ENCODE measurements around the gene SP3. TPM values are rescaled to one million over a fixed set of nuclear protein-coding genes. Genes with fewer than 3 reads are reported as not detected.

The SP3 gene
- polyA plus RNA-seq, 1 donor from 2014 or later, result 54.4 TPM

DNA sequence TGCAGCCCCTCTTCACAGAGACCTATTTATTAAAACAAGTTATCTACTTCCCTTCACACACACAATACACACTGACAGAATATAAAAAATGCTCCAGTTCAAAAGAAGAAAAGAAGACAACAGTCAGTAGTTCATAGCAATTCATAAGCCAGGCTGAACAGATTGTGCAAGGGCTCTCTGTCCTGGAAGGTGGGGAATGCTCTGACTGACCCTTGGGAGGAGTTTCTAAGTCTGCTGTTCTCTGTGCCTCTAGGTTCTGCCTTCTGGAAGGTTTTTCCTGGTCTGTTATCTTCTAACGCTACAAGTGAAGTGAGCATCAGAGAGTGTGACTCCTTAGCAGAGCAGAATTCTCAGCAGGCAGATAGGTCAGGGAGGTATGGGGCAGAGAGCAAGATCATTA lies 35.7 kb downstream of the SP3 start:
- peaks cover 23 to 39% (median 32%) of the 10 kb centered on the region in 3 donors for H3K4me1 Mint-ChIP-seq

DNA sequence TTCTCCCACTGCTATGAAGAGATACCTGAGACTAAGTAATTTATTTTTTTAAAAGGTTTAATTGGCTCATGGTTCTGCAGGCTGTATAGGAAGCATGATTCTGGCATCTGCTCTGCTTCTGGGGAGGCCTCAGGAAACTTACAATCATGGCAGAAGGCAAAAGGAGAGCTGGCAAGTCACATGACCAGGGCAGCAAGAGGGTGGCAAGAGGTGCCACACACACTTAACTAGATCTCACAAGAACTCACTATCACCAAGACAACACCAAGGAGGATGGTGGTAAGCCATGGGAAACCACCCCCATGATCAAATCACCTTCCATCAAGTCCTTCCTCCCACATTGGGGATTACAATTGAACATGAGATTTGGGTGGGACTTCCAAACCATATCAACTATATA lies 38.3 kb downstream of the SP3 start:
- Mint-ChIP-seq H3K27ac (peak overlapping the region in 1 of 3 donors; percentile 55), H3K36me3 (peaks cover 10% of the 10 kb centered on the region), H3K27me3 (no peaks in the 10 kb centered on the region), H3K4me1 (peaks cover 25 to 45% (median 39%) of the 10 kb centered on the region in 3 donors), H3K4me3 (peak overlapping the region in 1 of 4 donors; percentile 65), H3K9me3 (peaks cover 0 to 1% (median 0%) of the 10 kb centered on the region in 3 donors)

More for the DNA sequence above, 35.7 kb downstream of the SP3 start:
- Mint-ChIP-seq H3K36me3 (peaks cover 6% of the 10 kb centered on the region), H3K4me3 (peak overlapping the region in 1 of 4 donors; percentile 18), H3K9me3 (peaks cover 0 to 1% (median 0%) of the 10 kb centered on the region in 3 donors), H3K27ac (peak overlapping the region in 1 of 3 donors; percentile 13), H3K27me3 (no peaks in the 10 kb centered on the region)

DNA sequence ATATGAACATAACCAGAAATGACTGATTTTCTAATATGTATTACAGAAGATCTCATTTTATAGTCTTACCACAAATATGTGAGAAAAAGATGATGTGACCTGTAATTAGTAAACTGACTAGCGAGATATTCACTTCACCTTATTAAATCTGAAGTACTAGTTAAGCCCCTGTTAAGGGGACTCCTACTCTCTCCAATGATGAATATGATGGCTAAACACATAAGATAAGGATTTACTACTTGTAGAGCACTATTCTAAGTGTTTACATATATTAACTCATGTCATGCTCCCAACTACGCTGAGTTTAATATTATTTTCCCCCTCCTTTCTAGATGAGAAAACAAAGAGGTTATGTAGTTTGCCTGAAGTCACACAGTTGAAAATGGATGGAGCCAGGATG lies 40.9 kb downstream of the SP3 start:
- Mint-ChIP-seq H3K4me1 (peaks cover 32 to 47% (median 45%) of the 10 kb centered on the region in 3 donors), H3K9me3 (peaks cover 0 to 1% (median 0%) of the 10 kb centered on the region in 3 donors), H3K27ac (peak overlapping the region in 1 of 3 donors; percentile 37), H3K4me3 (no peak overlapping the region), H3K36me3 (peaks cover 12% of the 10 kb centered on the region), H3K27me3 (no peaks in the 10 kb centered on the region)

DNA sequence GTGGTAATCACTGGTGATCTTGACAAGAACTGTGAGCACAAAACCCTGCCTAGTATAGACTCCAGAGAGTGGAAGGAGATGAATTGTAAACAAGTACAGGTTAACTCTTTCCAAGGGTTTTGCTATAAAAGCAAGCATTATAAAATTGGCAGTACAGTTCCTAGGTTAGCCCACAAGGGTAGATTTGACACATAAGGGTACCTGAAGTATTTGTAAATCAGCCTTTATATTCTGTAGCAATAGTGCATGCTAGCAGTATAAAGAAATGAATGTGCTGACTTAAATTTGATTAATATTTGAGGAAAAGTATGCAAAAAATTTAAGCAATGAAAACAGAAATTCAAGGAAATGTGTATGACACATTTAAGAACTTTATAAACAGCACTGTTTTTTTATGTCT lies 42.4 kb downstream of the SP3 start:
- H3K4me1 Mint-ChIP-seq, result peaks cover 29 to 45% (median 40%) of the 10 kb centered on the region in 3 donors
- no peaks in the 10 kb centered on the region for H3K9me3 Mint-ChIP-seq
- peaks cover 9% of the 10 kb centered on the region for H3K36me3 Mint-ChIP-seq
- no peak overlapping the region for H3K27ac Mint-ChIP-seq
- no peak overlapping the region for H3K4me3 Mint-ChIP-seq
- no peaks in the 10 kb centered on the region for H3K27me3 Mint-ChIP-seq

DNA sequence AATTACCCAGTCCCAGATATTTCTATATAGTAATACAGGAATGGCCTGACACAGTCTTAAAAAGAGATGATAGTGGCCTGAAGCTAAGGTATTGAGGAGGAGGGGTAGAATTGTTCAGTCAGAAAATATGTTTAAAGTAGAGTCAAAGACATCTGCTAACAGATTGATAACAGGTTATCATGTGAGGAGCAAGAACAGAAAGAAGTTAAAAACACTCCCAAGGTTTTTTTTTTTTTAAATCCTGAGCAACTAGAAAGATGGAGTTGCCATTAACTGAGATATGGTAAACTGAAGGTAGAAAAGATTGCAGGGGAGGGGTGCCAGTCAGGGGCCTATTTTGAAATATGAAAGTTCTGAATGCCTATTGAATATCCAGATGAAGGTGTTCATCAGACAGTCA lies 43.1 kb downstream of the SP3 start:
- Mint-ChIP-seq H3K4me1 (peaks cover 29 to 43% (median 40%) of the 10 kb centered on the region in 3 donors), H3K27ac (peak overlapping the region in 1 of 3 donors; percentile 20), H3K36me3 (peaks cover 10% of the 10 kb centered on the region), H3K9me3 (no peaks in the 10 kb centered on the region), H3K27me3 (no peaks in the 10 kb centered on the region), H3K4me3 (no peak overlapping the region)

DNA sequence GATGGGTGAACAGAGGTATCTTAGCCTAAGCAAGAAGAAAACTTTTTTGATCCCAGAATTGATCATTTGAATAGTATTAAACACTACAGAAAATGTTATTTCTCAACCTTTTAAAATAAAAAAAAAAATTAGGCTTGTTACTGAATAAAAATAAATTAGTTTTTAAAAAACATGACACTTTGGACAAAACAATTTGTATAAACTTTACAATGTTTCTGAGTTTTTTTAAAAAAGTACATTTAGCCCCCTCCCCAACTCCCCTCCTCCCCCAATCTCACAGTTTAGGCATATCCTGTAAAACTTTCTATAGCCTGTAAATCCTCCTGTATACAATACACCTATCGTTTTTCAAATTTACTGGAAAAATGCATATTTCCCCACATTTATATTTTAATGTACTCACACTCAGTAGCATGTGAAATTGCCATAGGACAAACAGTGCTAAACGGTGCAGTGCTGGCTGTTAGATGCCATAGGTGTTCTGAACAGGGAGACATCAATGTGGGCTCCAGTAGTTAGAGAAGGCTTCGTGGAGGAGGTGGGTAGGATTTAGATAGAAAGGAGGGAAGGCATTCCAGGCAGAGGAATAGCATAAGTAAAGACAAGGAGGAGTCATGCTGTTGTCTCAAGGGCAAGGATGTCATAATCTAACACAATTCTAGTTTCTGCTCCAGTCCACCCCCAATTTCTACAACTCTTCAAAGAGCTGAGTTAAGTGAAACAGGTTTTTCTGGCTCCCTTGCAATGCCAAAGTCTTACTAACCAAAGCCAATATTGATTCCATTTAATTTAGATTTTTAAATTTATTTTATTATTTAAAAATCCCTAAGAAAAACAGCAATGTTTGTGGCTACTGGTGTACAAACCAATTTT lies 50.9 kb downstream of the SP3 start:
- H3K4me1 Mint-ChIP-seq, result peaks cover 2 to 7% (median 2%) of the 10 kb centered on the region in 3 donors
- H3K4me3 Mint-ChIP-seq, result no peak overlapping the region
- no peaks in the 10 kb centered on the region for H3K9me3 Mint-ChIP-seq
- H3K27ac Mint-ChIP-seq, result peak overlapping the region in 1 of 3 donors; percentile 79
- H3K27me3 Mint-ChIP-seq, result no peaks in the 10 kb centered on the region
- peaks cover 7% of the 10 kb centered on the region for H3K36me3 Mint-ChIP-seq

DNA sequence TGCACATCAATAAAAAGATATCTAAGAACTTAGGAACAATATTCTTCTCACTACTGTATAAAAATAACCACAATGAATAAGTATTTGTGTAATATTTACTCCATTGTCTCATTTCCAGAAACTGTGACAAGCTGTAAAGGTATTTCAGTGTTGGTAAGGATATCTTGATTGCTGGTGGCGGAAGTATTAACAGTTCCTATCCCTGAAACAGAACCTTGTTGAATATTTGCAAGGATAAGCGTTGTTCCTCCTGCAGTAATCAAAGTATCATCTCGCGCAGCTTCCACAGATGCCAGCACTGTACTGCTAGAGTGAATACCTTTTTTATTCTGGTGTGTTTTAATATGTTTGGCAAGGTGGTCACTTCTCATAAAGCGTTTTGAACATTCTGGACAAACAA lies 55.3 kb downstream of the SP3 start:
- no peaks in the 10 kb centered on the region for H3K9me3 Mint-ChIP-seq
- peaks cover 0 to 4% (median 1%) of the 10 kb centered on the region in 3 donors for H3K4me1 Mint-ChIP-seq
- H3K27ac Mint-ChIP-seq, result no peak overlapping the region
- H3K27me3 Mint-ChIP-seq, result no peaks in the 10 kb centered on the region
- H3K36me3 Mint-ChIP-seq, result peaks cover 10% of the 10 kb centered on the region
- no peak overlapping the region for H3K4me3 Mint-ChIP-seq

DNA sequence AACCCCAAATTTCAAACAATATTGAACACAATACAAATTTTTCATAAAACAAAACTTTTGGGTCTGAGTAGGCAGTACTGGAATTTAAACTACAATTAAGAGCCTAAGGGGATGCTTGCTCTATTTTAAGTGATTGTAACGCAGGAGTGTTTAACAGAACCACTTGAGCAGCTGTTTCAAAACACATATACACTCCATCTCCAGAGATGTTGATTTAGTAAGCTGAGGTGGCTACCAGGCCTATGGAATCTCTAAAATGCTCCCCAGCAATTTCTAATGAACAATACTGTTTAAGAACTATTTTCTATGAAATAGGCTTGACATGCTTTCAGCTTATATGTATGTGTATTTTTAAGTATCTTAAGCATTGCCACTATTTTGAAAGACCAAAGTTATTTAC lies 58.5 kb downstream of the SP3 start:
- no peaks in the 10 kb centered on the region for H3K9me3 Mint-ChIP-seq
- no peak overlapping the region for H3K27ac Mint-ChIP-seq
- H3K36me3 Mint-ChIP-seq, result peaks cover 7% of the 10 kb centered on the region
- no peaks in the 10 kb centered on the region for H3K27me3 Mint-ChIP-seq
- no peaks in the 10 kb centered on the region for H3K4me1 Mint-ChIP-seq
- H3K4me3 Mint-ChIP-seq, result no peak overlapping the region

DNA sequence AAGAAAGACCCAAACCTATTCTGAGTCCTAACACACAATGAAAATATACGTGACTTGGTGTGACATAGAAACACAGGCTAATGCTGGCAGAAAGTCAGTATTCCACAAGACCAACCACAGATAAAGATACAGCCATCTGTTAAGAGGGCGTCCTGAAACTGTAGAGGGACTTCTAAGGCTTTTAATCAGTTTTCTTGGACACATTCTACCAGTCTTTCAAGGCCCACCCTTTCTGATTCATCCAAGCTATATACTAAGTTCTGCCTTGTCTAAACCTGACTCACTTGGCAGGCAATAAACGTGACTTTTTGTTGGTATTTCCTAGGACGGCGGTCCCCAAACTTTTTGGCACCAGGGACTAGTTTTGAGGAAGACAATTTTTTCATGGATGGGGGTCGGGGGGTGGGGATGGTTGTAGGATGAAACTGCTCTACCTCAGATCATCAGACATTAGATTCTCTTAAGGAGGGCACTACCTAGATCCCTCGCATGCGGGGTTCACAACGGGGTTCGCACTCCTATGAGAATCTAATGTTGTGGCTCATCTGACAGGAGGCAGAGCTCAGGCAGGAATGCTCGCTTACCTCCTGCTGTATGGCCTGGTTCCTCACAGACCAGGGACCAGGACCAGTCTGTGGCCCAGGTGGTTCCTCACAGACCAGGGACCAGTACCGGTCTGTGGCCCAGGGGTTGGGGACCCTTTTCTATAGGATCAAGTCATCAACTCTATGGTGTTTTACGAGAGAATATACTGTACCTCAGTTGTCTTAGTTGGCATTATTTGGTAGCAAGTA lies 61.4 kb downstream of the SP3 start:
- no peaks in the 10 kb centered on the region for H3K27me3 Mint-ChIP-seq
- H3K9me3 Mint-ChIP-seq, result no peaks in the 10 kb centered on the region
- H3K4me1 Mint-ChIP-seq, result peaks cover 4 to 9% (median 5%) of the 10 kb centered on the region in 3 donors
- no peak overlapping the region for H3K4me3 Mint-ChIP-seq
- peaks cover 5% of the 10 kb centered on the region for H3K36me3 Mint-ChIP-seq
- no peak overlapping the region for H3K27ac Mint-ChIP-seq

DNA sequence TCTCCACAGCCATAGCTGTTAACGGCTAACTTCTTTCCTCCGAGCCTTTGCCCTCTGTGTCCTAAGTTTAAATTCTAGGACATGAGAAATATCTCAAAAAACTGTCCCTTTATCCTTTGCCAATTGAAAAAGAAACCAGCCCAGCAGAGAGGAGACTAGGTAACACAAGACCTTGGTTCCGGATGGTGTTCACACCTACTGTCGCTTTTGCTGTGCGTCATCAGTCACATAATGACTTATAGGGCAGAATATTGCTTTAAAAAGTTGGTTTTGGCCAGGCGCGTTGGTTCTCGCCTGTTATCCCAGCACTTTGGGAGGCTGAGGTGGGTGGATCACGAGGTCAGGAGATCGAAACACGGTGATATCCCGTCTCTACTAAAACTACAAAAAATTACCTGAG lies 66.2 kb downstream of the SP3 start:
- H3K4me3 Mint-ChIP-seq, result peak overlapping the region; percentile 52 to 91 (median 74)

DNA sequence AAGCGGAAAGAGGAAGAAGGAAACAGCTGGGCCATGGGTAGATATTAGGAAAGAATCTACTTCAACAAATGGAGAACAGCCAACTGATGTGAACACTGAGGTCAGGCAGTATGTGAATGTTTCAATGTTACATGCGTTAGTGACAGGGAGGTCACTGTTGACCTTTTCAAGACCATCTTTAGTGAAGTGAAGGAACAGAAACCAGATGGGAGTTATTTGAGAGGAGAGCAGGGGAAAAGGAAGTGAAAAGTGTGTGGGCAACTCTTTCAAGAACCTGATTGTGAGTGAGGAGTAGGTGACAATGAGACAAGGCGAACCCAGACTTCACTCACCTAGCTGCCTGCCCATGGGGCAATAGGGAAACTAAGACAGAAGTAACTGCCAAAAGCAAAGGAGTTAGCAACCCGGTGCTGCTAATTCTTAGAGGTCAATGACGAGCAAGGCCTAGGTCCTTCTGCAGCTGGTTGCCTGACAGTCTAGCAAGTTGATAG lies 67.0 kb downstream of the SP3 start:
- Mint-ChIP-seq H3K4me3 (peak overlapping the region; percentile 52 to 91 (median 74)), H3K27ac (peak overlapping the region in 2 of 3 donors; percentile 0 to 7), H3K4me1 (peaks cover 19 to 28% (median 24%) of the 10 kb centered on the region in 3 donors), H3K36me3 (no peaks in the 10 kb centered on the region), H3K27me3 (no peaks in the 10 kb centered on the region), H3K9me3 (no peaks in the 10 kb centered on the region)

More for the DNA sequence above, 66.2 kb downstream of the SP3 start:
- H3K36me3 Mint-ChIP-seq, result no peaks in the 10 kb centered on the region
- no peaks in the 10 kb centered on the region for H3K27me3 Mint-ChIP-seq
- peaks cover 19 to 28% (median 24%) of the 10 kb centered on the region in 3 donors for H3K4me1 Mint-ChIP-seq
- H3K27ac Mint-ChIP-seq, result peak overlapping the region; percentile 0 to 59 (median 20)
- no peaks in the 10 kb centered on the region for H3K9me3 Mint-ChIP-seq

DNA sequence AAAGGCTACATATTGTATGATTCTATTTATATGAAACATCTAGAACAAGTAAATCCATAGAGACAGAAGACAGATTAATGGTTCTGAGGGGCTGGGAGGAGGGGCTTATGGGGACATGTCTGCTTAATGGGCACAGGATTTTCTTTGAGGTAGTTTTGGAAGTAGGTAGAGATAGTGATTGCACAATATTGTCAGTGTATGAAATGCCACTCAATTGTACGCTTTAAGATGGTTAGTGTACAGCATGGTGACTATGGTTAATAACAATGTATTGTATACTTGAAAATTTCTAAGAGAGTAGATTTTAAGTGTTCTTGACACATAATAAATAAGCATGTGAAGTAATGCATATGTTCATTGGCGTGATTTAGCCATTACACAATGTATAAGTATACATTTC lies 68.4 kb downstream of the SP3 start:
- H3K4me1 Mint-ChIP-seq, result peaks cover 19 to 28% (median 26%) of the 10 kb centered on the region in 3 donors
- H3K9me3 Mint-ChIP-seq, result no peaks in the 10 kb centered on the region
- H3K36me3 Mint-ChIP-seq, result no peaks in the 10 kb centered on the region
- no peak overlapping the region for H3K4me3 Mint-ChIP-seq
- no peaks in the 10 kb centered on the region for H3K27me3 Mint-ChIP-seq
- H3K27ac Mint-ChIP-seq, result no peak overlapping the region

DNA sequence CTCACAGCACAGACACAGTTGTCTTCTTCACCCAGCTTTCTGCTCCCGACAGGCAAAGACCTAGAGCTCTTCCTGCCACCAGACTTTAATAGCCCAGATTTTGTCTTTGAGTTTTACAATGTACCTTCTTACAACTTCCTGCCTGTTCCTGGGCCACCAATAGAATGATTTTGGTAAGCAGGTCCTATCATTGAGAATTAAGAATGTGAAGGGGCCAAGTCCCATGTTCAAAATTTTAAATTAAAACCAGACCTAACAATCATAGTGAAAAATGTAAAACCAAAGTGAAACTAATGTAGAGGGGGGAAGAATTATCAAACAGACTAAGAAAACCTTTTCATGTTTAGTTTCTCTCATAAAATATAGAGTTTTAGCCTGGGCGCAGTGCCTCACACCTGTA lies 72.8 kb downstream of the SP3 start:
- Mint-ChIP-seq H3K27ac (no peak overlapping the region), H3K4me3 (peak overlapping the region in 1 of 4 donors; percentile 6)

DNA sequence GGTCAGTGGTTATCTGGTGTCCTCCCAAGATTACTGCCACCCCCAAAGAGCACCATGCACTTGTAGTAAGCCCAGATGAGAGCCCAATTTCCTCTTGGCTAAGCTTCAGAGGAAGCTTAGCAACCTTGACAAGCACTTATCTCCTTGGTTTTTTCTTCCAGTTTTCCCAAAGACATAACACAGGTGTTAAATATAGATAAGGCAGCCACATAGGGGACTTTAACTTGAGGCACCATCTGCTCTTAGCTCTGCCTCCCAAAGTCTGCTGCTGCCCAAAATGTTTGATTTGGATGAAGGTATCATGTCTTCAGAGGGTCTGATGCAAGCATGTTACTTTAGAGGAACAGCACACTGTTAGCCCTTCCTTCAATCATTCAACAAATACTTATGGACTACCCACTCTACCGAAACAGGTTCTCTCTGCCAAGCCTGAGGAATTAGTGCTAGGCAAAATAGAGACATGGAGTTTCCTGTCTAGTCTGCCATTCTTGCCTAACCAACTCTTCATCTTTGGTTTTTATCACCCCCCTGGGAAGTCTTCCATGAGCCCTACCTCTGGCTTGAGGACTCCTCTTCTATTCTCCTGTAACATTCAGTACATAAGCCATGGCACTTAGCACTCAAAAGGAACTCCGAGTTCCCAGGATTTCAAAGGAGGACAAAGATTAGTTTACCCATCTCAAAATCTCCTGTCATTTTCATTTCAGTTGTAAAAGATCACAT lies 73.7 kb downstream of the SP3 start:
- no peak overlapping the region for H3K27ac Mint-ChIP-seq
- no peak overlapping the region for H3K4me3 Mint-ChIP-seq
- H3K9me3 Mint-ChIP-seq, result peaks cover 9 to 18% (median 16%) of the 10 kb centered on the region in 3 donors
- H3K4me1 Mint-ChIP-seq, result peaks cover 2 to 5% (median 3%) of the 10 kb centered on the region in 3 donors
- peaks cover 8% of the 10 kb centered on the region for H3K36me3 Mint-ChIP-seq
- peaks cover 3% of the 10 kb centered on the region for H3K27me3 Mint-ChIP-seq

More for the DNA sequence above, 72.8 kb downstream of the SP3 start:
- Mint-ChIP-seq H3K27me3 (peaks cover 3% of the 10 kb centered on the region), H3K36me3 (peaks cover 8% of the 10 kb centered on the region), H3K4me1 (peaks cover 2 to 9% (median 3%) of the 10 kb centered on the region in 3 donors), H3K9me3 (peaks cover 9 to 18% (median 16%) of the 10 kb centered on the region in 3 donors)

All from IgD-negative memory B cell (primary cell).